HUES48 (cell line): ENCODE results near the gene NDRG3.

ENCODE experiments used
- H3K27ac ChIP-seq: one replicate; pipeline ENCODE4 v1.7.0; 2013; ENCODE audit warnings: low read depth, low read length, inconsistent platforms
- H3K27me3 ChIP-seq: 2 replicates; pipeline ENCODE4 v1.6.1; 2013; ENCODE audit warnings: mild to moderate bottlenecking, low read length; ENCODE audit not compliant: control insufficient read depth, insufficient read depth
- H3K36me3 ChIP-seq: 2 replicates; pipeline ENCODE4 v1.6.1; 2013; ENCODE audit warnings: low read length; ENCODE audit not compliant: control insufficient read depth, insufficient read depth
- H3K4me1 ChIP-seq: 2 replicates; pipeline ENCODE4 v1.6.1; 2013; ENCODE audit warnings: mild to moderate bottlenecking, low read length; ENCODE audit not compliant: control insufficient read depth, insufficient read depth
- H3K4me3 ChIP-seq: 2 replicates; pipeline ENCODE4 v1.5.1; 2013; ENCODE audit warnings: mild to moderate bottlenecking, low read depth, low read length
- H3K9ac ChIP-seq: 2 replicates; pipeline ENCODE4 v1.6.1; 2013; ENCODE audit warnings: mild to moderate bottlenecking, low read depth, low read length, moderate library complexity
- H3K9me3 ChIP-seq: 2 replicates; pipeline ENCODE4 v1.6.1; 2013; ENCODE audit warnings: low read length; ENCODE audit not compliant: control insufficient read depth, insufficient read depth

NDRG3 gene

GRCh38 chr20:36745927-36746659, at the start of gene NDRG3:
Gene NDRG3, minus strand, starts transcription at chr20:36746090. Its CDS starts 24,355 bp downstream, at chr20:36721735.
- H3K36me3 ChIP-seq: peaks cover 5% of the 10 kb centered on the region; the same call in 1 of the 2 replicates
- H3K4me3 ChIP-seq: peak within 1 kb of the TSS; percentile 87
- H3K27ac ChIP-seq: peak within 1 kb of the TSS; percentile 81
- H3K9me3 ChIP-seq: no peaks in the 10 kb centered on the region
- peaks cover 11% of the 10 kb centered on the region; the same call in 1 of the 2 replicates for H3K4me1 ChIP-seq
- H3K27me3 ChIP-seq: no peaks in the 10 kb centered on the region
- peak within 1 kb of the TSS; percentile 76 for H3K9ac ChIP-seq

GRCh38 chr20:36794116-36794474, 48.2 kb upstream of the NDRG3 start:
- Histone ChIP-seq H3K4me1 (no peaks in the 10 kb centered on the region), H3K4me3 (no peak overlapping the region), H3K9me3 (no peaks in the 10 kb centered on the region), H3K27me3 (no peaks in the 10 kb centered on the region), H3K27ac (no peak overlapping the region), H3K9ac (no peak overlapping the region), H3K36me3 (peaks cover 60% of the 10 kb centered on the region)

- Histone ChIP-seq H3K27ac (no peak overlapping the region), H3K4me1 (no peaks in the 10 kb centered on the region), H3K27me3 (no peaks in the 10 kb centered on the region), H3K9ac (no peak overlapping the region), H3K9me3 (no peaks in the 10 kb centered on the region), H3K4me3 (no peak overlapping the region), H3K36me3 (peaks cover 58% of the 10 kb centered on the region)
These were observed 47.6 kb upstream of the NDRG3 start for GRCh38 chr20:36793294-36794115.

GRCh38 chr20:36792422-36792821, 46.5 kb upstream of the NDRG3 start:
- Histone ChIP-seq H3K36me3 (peaks cover 47% of the 10 kb centered on the region), H3K9ac (no peak overlapping the region), H3K27me3 (no peaks in the 10 kb centered on the region), H3K4me1 (no peaks in the 10 kb centered on the region), H3K9me3 (no peaks in the 10 kb centered on the region), H3K27ac (no peak overlapping the region), H3K4me3 (no peak overlapping the region)

- peaks cover 42% of the 10 kb centered on the region for H3K36me3 ChIP-seq
These were observed 46.0 kb upstream of the NDRG3 start for GRCh38 chr20:36791862-36792261.

GRCh38 chr20:36786663-36787062, 40.8 kb upstream of the NDRG3 start:
- no peak overlapping the region for H3K9ac ChIP-seq
- no peak overlapping the region for H3K27ac ChIP-seq
- no peaks in the 10 kb centered on the region for H3K4me1 ChIP-seq
- H3K36me3 ChIP-seq: peaks cover 34% of the 10 kb centered on the region
- no peak overlapping the region for H3K4me3 ChIP-seq
- H3K27me3 ChIP-seq: no peaks in the 10 kb centered on the region
- no peaks in the 10 kb centered on the region for H3K9me3 ChIP-seq

More at GRCh38 chr20:36791862-36792261, 46.0 kb upstream of the NDRG3 start:
- Histone ChIP-seq H3K27ac (no peak overlapping the region), H3K4me1 (no peaks in the 10 kb centered on the region), H3K27me3 (no peaks in the 10 kb centered on the region), H3K4me3 (no peak overlapping the region), H3K9ac (no peak overlapping the region), H3K9me3 (no peaks in the 10 kb centered on the region)

GRCh38 chr20:36786246-36786645, 40.4 kb upstream of the NDRG3 start:
- no peaks in the 10 kb centered on the region for H3K9me3 ChIP-seq
- no peak overlapping the region for H3K27ac ChIP-seq
- no peak overlapping the region for H3K9ac ChIP-seq
- H3K27me3 ChIP-seq: no peaks in the 10 kb centered on the region
- peaks cover 30% of the 10 kb centered on the region for H3K36me3 ChIP-seq
- no peak overlapping the region for H3K4me3 ChIP-seq
- no peaks in the 10 kb centered on the region for H3K4me1 ChIP-seq

- Histone ChIP-seq H3K27me3 (no peaks in the 10 kb centered on the region), H3K4me3 (no peak overlapping the region), H3K36me3 (peaks cover 30% of the 10 kb centered on the region), H3K9me3 (no peaks in the 10 kb centered on the region), H3K27ac (no peak overlapping the region), H3K9ac (no peak overlapping the region), H3K4me1 (no peaks in the 10 kb centered on the region)
These were observed 39.4 kb upstream of the NDRG3 start for GRCh38 chr20:36785308-36785707.

GRCh38 chr20:36784900-36785299, 39.0 kb upstream of the NDRG3 start:
- Histone ChIP-seq H3K27me3 (no peaks in the 10 kb centered on the region), H3K36me3 (peaks cover 30% of the 10 kb centered on the region), H3K9me3 (no peaks in the 10 kb centered on the region), H3K4me1 (no peaks in the 10 kb centered on the region), H3K4me3 (no peak overlapping the region), H3K9ac (no peak overlapping the region), H3K27ac (no peak overlapping the region)

GRCh38 chr20:36784116-36784515, 38.2 kb upstream of the NDRG3 start:
- H3K4me3 ChIP-seq: no peak overlapping the region
- H3K4me1 ChIP-seq: no peaks in the 10 kb centered on the region
- H3K9ac ChIP-seq: no peak overlapping the region
- H3K36me3 ChIP-seq: peaks cover 30% of the 10 kb centered on the region
- H3K9me3 ChIP-seq: no peaks in the 10 kb centered on the region
- no peaks in the 10 kb centered on the region for H3K27me3 ChIP-seq
- no peak overlapping the region for H3K27ac ChIP-seq

GRCh38 chr20:36779656-36780025, 33.8 kb upstream of the NDRG3 start:
- Histone ChIP-seq H3K36me3 (peaks cover 8% of the 10 kb centered on the region), H3K4me1 (no peaks in the 10 kb centered on the region), H3K27me3 (no peaks in the 10 kb centered on the region)

More at GRCh38 chr20:36779656-36780025, 33.8 kb upstream of the NDRG3 start:
- Histone ChIP-seq H3K9me3 (no peaks in the 10 kb centered on the region), H3K9ac (no peak overlapping the region), H3K4me3 (no peak overlapping the region), H3K27ac (no peak overlapping the region)
